Suprapubic skin (tissue), 4 donors: Measurements from ENCODE around the gene PCNX1. TPM values are rescaled to one million over a fixed set of nuclear protein-coding genes. Genes with fewer than 3 reads are reported as not detected.
A peak's percentile ranks its signal among the peaks of the same experiment; 100 is the strongest.

ENCODE experiments used
- DNase-seq, 2 donors: peaks; one replicate each; pipeline ENCODE4 v3.0.0-alpha.2; 2019; ENCODE audit warnings: low spot score in 2 of 2
- H3K27ac ChIP-seq: fragments of 200-600 bp; sonication (generic); one replicate; pipeline ENCODE4 v1.5.1; 2019
- H3K27me3 ChIP-seq: fragments of 200-600 bp; sonication (generic); one replicate; pipeline ENCODE4 v1.5.1; 2019
- H3K36me3 ChIP-seq: fragments of 200-600 bp; sonication (generic); one replicate; pipeline ENCODE4 v1.5.1; 2019
- H3K4me1 ChIP-seq: fragments of 200-600 bp; sonication (generic); one replicate; pipeline ENCODE4 v1.5.1; 2019
- H3K4me3 ChIP-seq: fragments of 200-600 bp; sonication (generic); one replicate; pipeline ENCODE4 v1.5.1; 2019; ENCODE audit warnings: mild to moderate bottlenecking
- H3K9me3 ChIP-seq: fragments of 200-600 bp; sonication (generic); one replicate; pipeline ENCODE4 v1.5.1; 2019
- CTCF ChIP-seq, 2 donors: fragments of 200-600 bp in 1 of 2; fragments of 450-650 bp in 1 of 2; sonication (generic) in 1 of 2; IDR thresholded peaks; one replicate each; pipeline ENCODE4 v1.5.1; 2016 to 2019; ENCODE audit warnings: antibody characterized with exemption in 2 of 2, mild to moderate bottlenecking in 1 of 2, moderate library complexity in 1 of 2
- EP300 ChIP-seq: sonication (generic); formaldehyde crosslinking; IDR thresholded peaks from one replicate; pipeline ENCODE4 v1.6.1; 2017; ENCODE audit warnings: antibody characterized with exemption
- POLR2A ChIP-seq, 2 donors: fragments of 450-650 bp; IDR thresholded peaks; one replicate each; pipeline ENCODE4 v1.6.1; 2017; ENCODE audit warnings: antibody characterized with exemption in 2 of 2, mild to moderate bottlenecking in 2 of 2, moderate library complexity in 2 of 2
- POLR2AphosphoS5 ChIP-seq, 3 donors: sonication (generic); formaldehyde crosslinking; IDR thresholded peaks; one replicate each; pipeline ENCODE4 v1.6.1; 2017; ENCODE audit warnings: antibody characterized with exemption in 3 of 3
- WGBS: methylation state at CpG from one replicate; pipeline ENCODE4 v1.1.5; 2018; 5-methylcytosine and 5-hydroxymethylcytosine counted together
- total RNA-seq, 4 donors: library from RNA; depleted of rRNA; stranded (reverse); fragments of >200 nt; gene quantifications; one replicate each; pipeline ENCODE4 v1.1.0, GENCODE V29; 2016

PCNX1 gene
- total RNA-seq, 4 donors from 2014 or later: 22.0 to 95.4 (median 29.7) TPM

- no peaks in the 10 kb centered on the region for H3K9me3 ChIP-seq
- no peak overlapping the region for H3K4me3 ChIP-seq
- DNase-seq: no peak
- H3K4me1 ChIP-seq: no peaks in the 10 kb centered on the region
- TF ChIP-seq POLR2AphosphoS5 (IDR thresholded peaks at IDR 0.05) (no peak), EP300 (no peak), CTCF (IDR thresholded peaks at IDR 0.05) (no peak), POLR2A (IDR thresholded peaks at IDR 0.05) (no peak)
- H3K27me3 ChIP-seq: no peaks in the 10 kb centered on the region
- H3K36me3 ChIP-seq: no peaks in the 10 kb centered on the region
- 66% methylated on average over 5 of the region's 5 CpGs for WGBS
- peak overlapping the region; percentile 34 for H3K27ac ChIP-seq
Observed at GRCh38 chr14:70886421-70887206, 20.6 kb upstream of the PCNX1 start.

GRCh38 chr14:70887207-70887681, 20.0 kb upstream of the PCNX1 start:
- Histone ChIP-seq H3K27me3 (no peaks in the 10 kb centered on the region), H3K36me3 (no peaks in the 10 kb centered on the region), H3K4me3 (no peak overlapping the region), H3K4me1 (no peaks in the 10 kb centered on the region), H3K9me3 (no peaks in the 10 kb centered on the region), H3K27ac (peak overlapping the region; percentile 34)
- no peak for TF ChIP-seq EP300
- TF ChIP-seq POLR2AphosphoS5 (IDR thresholded peaks at IDR 0.05): no peak
- TF ChIP-seq POLR2A (IDR thresholded peaks at IDR 0.05): no peak
- no peak for TF ChIP-seq CTCF (IDR thresholded peaks at IDR 0.05)
- WGBS: 22% methylated on average over 3 of the region's 3 CpGs
- DNase-seq: no peak

GRCh38 chr14:70887737-70888499, 19.3 kb upstream of the PCNX1 start:
- Histone ChIP-seq H3K4me1 (no peaks in the 10 kb centered on the region), H3K36me3 (no peaks in the 10 kb centered on the region), H3K4me3 (no peak overlapping the region), H3K27me3 (no peaks in the 10 kb centered on the region), H3K27ac (no peak overlapping the region), H3K9me3 (no peaks in the 10 kb centered on the region)
- no peak for TF ChIP-seq CTCF (IDR thresholded peaks at IDR 0.05)
- no peak for TF ChIP-seq EP300
- TF ChIP-seq POLR2A (IDR thresholded peaks at IDR 0.05): no peak
- TF ChIP-seq POLR2AphosphoS5 (IDR thresholded peaks at IDR 0.05): no peak
- no peak for DNase-seq
- 84% methylated on average over 3 of the region's 3 CpGs for WGBS

- H3K9me3 ChIP-seq: no peaks in the 10 kb centered on the region
- H3K27ac ChIP-seq: no peak overlapping the region
- H3K36me3 ChIP-seq: no peaks in the 10 kb centered on the region
- no peak for TF ChIP-seq EP300
- TF ChIP-seq POLR2A (IDR thresholded peaks at IDR 0.05): no peak
- TF ChIP-seq POLR2AphosphoS5 (IDR thresholded peaks at IDR 0.05): no peak
- TF ChIP-seq CTCF (IDR thresholded peaks at IDR 0.05): no peak
- no peaks in the 10 kb centered on the region for H3K27me3 ChIP-seq
- 31% methylated on average over 1 of the region's 1 CpG for WGBS
- no peaks in the 10 kb centered on the region for H3K4me1 ChIP-seq
- no peak overlapping the region for H3K4me3 ChIP-seq
- no peak for DNase-seq
Observed at GRCh38 chr14:70888681-70889175, 18.5 kb upstream of the PCNX1 start.

- H3K4me3 ChIP-seq: no peak overlapping the region
- no peaks in the 10 kb centered on the region for H3K9me3 ChIP-seq
- 60% methylated on average over 5 of the region's 5 CpGs for WGBS
- TF ChIP-seq POLR2A (IDR thresholded peaks at IDR 0.05) (no peak), EP300 (no peak), CTCF (IDR thresholded peaks at IDR 0.05) (no peak), POLR2AphosphoS5 (IDR thresholded peaks at IDR 0.05) (no peak)
- no peak overlapping the region for H3K27ac ChIP-seq
- H3K36me3 ChIP-seq: no peaks in the 10 kb centered on the region
- no peak for DNase-seq
- no peaks in the 10 kb centered on the region for H3K4me1 ChIP-seq
- no peaks in the 10 kb centered on the region for H3K27me3 ChIP-seq
Observed at GRCh38 chr14:70889555-70889954, 17.7 kb upstream of the PCNX1 start.
